Measurements from ENCODE around the gene TLR8.

DNA sequence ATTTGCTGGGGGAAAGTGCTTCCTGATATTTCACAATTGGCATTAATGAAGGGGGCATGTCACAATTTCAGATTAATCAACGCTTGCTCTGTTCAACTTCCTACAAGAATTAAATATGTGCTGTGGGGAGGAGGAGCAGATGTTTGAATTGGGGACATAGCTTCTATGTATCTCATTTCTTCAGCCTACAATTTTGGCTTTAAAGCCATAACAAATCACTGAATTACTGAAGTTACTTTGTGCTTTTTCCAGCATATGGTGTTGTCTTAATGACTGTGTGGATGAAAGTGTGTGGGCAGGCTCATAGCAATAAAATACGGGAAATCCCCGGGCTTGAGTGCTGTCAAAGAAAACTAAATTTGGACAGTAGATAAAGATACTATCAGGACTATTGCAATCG, 38.7 kb upstream of the TLR8 start:
- TF ChIP-seq POLR2AphosphoS5 (IDR thresholded peaks at IDR 0.05; ENCODE audit: borderline replicate concordance, low read depth, low read length): no peak
- no peak for TF ChIP-seq EZH2 (IDR thresholded peaks at IDR 0.05)
